Activated CD8-positive, alpha-beta memory T cell treated with anti-CD3 and anti-CD28 coated beads, Interleukin-2, amount 10 ng/mL, durations not matched to agents 7 days and 5 days (primary cell): ENCODE results near the gene SLC34A1. TPM values are rescaled to one million over a fixed set of nuclear protein-coding genes. Genes with fewer than 3 reads are reported as not detected.

ENCODE experiments used
- ATAC-seq: fragments of 150-1000 bp; cut with Tn5 transposase; one replicate; pipeline ENCODE4 v1.10.0; 2021; ENCODE audit warnings: moderate library complexity
- CTCF ChIA-PET: fragments of 350-600 bp; sonication (Branson Sonifier 250); formaldehyde crosslinking; loops from one replicate; lab custom pipeline; 2021; ENCODE audit warnings: antibody characterized with exemption; lab: Charles Lee
- DNase-seq: peaks from one replicate; pipeline ENCODE4 v3.0.0-alpha.2; 2020
- H3K27ac Mint-ChIP-seq: one replicate; pipeline ENCODE4 v1.8.0; 2021; ENCODE audit warnings: mild to moderate bottlenecking, mixed read lengths
- H3K27me3 Mint-ChIP-seq: one replicate; pipeline ENCODE4 v1.8.0; 2021; ENCODE audit warnings: mixed read lengths
- H3K36me3 Mint-ChIP-seq: one replicate; pipeline ENCODE4 v1.8.0; 2021; ENCODE audit warnings: mild to moderate bottlenecking, mixed read lengths
- H3K4me1 Mint-ChIP-seq: one replicate; pipeline ENCODE4 v1.8.0; 2021; ENCODE audit warnings: mixed read lengths
- H3K4me3 Mint-ChIP-seq: one replicate; pipeline ENCODE4 v1.8.0; 2021; ENCODE audit warnings: mild to moderate bottlenecking, moderate library complexity, mixed read lengths
- H3K9me3 Mint-ChIP-seq: one replicate; pipeline ENCODE4 v1.8.0; 2022; ENCODE audit warnings: low read depth, mixed read lengths
- total RNA-seq, 2 experiments: library from RNA; stranded (reverse); gene quantifications; one replicate each; pipeline ENCODE4 v1.2.3, GENCODE V29; 2021

The SLC34A1 gene
- total RNA-seq, 2 experiments from 2014 or later, result 0.19 to 0.85 TPM

- H3K36me3 Mint-ChIP-seq, result peaks cover 34% of the 10 kb centered on the region
- peaks cover 52% of the 10 kb centered on the region for H3K4me1 Mint-ChIP-seq
- no peaks in the 10 kb centered on the region for H3K27me3 Mint-ChIP-seq
- CTCF ChIA-PET, result interaction anchor here (2.3 to 3.4 kb wide), 3 partner anchors 9 to 38 kb away, joined by 8 to 17 read pairs (median 9); partner anchors contain the start of gene RGS14
- DNase-seq (no peak), ATAC-seq (no peak)
- no peaks in the 10 kb centered on the region for H3K9me3 Mint-ChIP-seq
- H3K27ac Mint-ChIP-seq, result no peak overlapping the region
- H3K4me3 Mint-ChIP-seq, result peak overlapping the region; percentile 26
These were observed 36.5 kb upstream of the SLC34A1 start for GRCh38 chr5:177347699-177348098.

GRCh38 chr5:177349362-177349647 lies 34.9 kb upstream of the SLC34A1 start:
- peaks cover 50% of the 10 kb centered on the region for H3K4me1 Mint-ChIP-seq
- H3K4me3 Mint-ChIP-seq, result peak overlapping the region; percentile 38
- H3K36me3 Mint-ChIP-seq, result peaks cover 28% of the 10 kb centered on the region
- no peaks in the 10 kb centered on the region for H3K9me3 Mint-ChIP-seq
- H3K27me3 Mint-ChIP-seq, result no peaks in the 10 kb centered on the region
- no peak for DNase-seq
- CTCF ChIA-PET, result interaction anchor here (0.6 to 4.0 kb wide), 13 partner anchors 12 to 235 kb away, joined by 3 to 28 read pairs (median 3); partner anchors contain the start of genes PRELID1 and RAB24
- no peak for ATAC-seq
- no peak overlapping the region for H3K27ac Mint-ChIP-seq

GRCh38 chr5:177349762-177350161 lies 34.5 kb upstream of the SLC34A1 start:
- Mint-ChIP-seq H3K4me3 (peak overlapping the region; percentile 98), H3K36me3 (peaks cover 31% of the 10 kb centered on the region), H3K27ac (peak overlapping the region; percentile 11), H3K9me3 (no peaks in the 10 kb centered on the region), H3K4me1 (peaks cover 54% of the 10 kb centered on the region), H3K27me3 (no peaks in the 10 kb centered on the region)
- no peak for DNase-seq
- no peak for ATAC-seq
- CTCF ChIA-PET, result interaction anchor here (0.9 to 4.0 kb wide), 7 partner anchors 20 to 236 kb away, joined by 3 to 28 read pairs (median 14); partner anchors contain the start of genes PRELID1 and RAB24

- H3K36me3 Mint-ChIP-seq, result peaks cover 32% of the 10 kb centered on the region
- H3K9me3 Mint-ChIP-seq, result peaks cover 2% of the 10 kb centered on the region
- DNase-seq (no peak), ATAC-seq (no peak)
- CTCF ChIA-PET, result interaction anchor here (0.8 to 4.0 kb wide), 19 partner anchors 10 to 237 kb away, joined by 3 to 28 read pairs (median 7); no protein-coding TSS in a partner anchor
- H3K4me1 Mint-ChIP-seq, result peaks cover 62% of the 10 kb centered on the region
- peak overlapping the region; percentile 100 for H3K27ac Mint-ChIP-seq
- peak overlapping the region; percentile 98 for H3K4me3 Mint-ChIP-seq
- no peaks in the 10 kb centered on the region for H3K27me3 Mint-ChIP-seq
These were observed 33.4 kb upstream of the SLC34A1 start for GRCh38 chr5:177350776-177351391.

GRCh38 chr5:177351392-177352329 lies 32.6 kb upstream of the SLC34A1 start, which contains the start of gene LMAN2:
TSS of gene LMAN2 (minus strand) at chr5:177351668. CDS start at chr5:177351647, 21 bp downstream.
- peaks cover 28% of the 10 kb centered on the region for H3K36me3 Mint-ChIP-seq
- DNase-seq (peak; percentile 96), ATAC-seq (peak; percentile 99)
- peaks cover 65% of the 10 kb centered on the region for H3K4me1 Mint-ChIP-seq
- CTCF ChIA-PET, result interaction anchor here (0.7 to 4.0 kb wide), 27 partner anchors 9 to 238 kb away, joined by 3 to 28 read pairs (median 4); no protein-coding TSS in a partner anchor
- peaks cover 2% of the 10 kb centered on the region for H3K9me3 Mint-ChIP-seq
- peak within 1 kb of the TSS; percentile 100 for H3K27ac Mint-ChIP-seq
- peak within 1 kb of the TSS; percentile 98 for H3K4me3 Mint-ChIP-seq
- H3K27me3 Mint-ChIP-seq, result no peaks in the 10 kb centered on the region

GRCh38 chr5:177353093-177353492 lies 31.1 kb upstream of the SLC34A1 start:
- Mint-ChIP-seq H3K27ac (no peak overlapping the region), H3K27me3 (no peaks in the 10 kb centered on the region), H3K9me3 (peaks cover 2% of the 10 kb centered on the region), H3K4me3 (peak overlapping the region; percentile 8), H3K4me1 (peaks cover 64% of the 10 kb centered on the region), H3K36me3 (peaks cover 19% of the 10 kb centered on the region)
- CTCF ChIA-PET, result interaction anchor here (1.5 to 2.7 kb wide), 6 partner anchors 8 to 54 kb away, joined by 4 to 13 read pairs (median 6); partner anchors contain the start of gene MXD3
- ATAC-seq (no peak), DNase-seq (no peak)

GRCh38 chr5:177354256-177354655 lies 30.0 kb upstream of the SLC34A1 start:
- H3K9me3 Mint-ChIP-seq, result peaks cover 2% of the 10 kb centered on the region
- H3K27ac Mint-ChIP-seq, result no peak overlapping the region
- peaks cover 20% of the 10 kb centered on the region for H3K36me3 Mint-ChIP-seq
- peaks cover 61% of the 10 kb centered on the region for H3K4me1 Mint-ChIP-seq
- CTCF ChIA-PET, result interaction anchor here (1.1 to 22.1 kb wide), 3 partner anchors 15 to 42 kb away, joined by 3 to 405 read pairs (median 5); partner anchors contain the start of genes MXD3 and SLC34A1
- H3K27me3 Mint-ChIP-seq, result no peaks in the 10 kb centered on the region
- DNase-seq (no peak), ATAC-seq (no peak)
- H3K4me3 Mint-ChIP-seq, result no peak overlapping the region

GRCh38 chr5:177354711-177355110 lies 29.5 kb upstream of the SLC34A1 start:
- ATAC-seq, result no peak
- peaks cover 20% of the 10 kb centered on the region for H3K36me3 Mint-ChIP-seq
- peaks cover 61% of the 10 kb centered on the region for H3K4me1 Mint-ChIP-seq
- no peak overlapping the region for H3K4me3 Mint-ChIP-seq
- H3K27ac Mint-ChIP-seq, result peak overlapping the region; percentile 22
- no peaks in the 10 kb centered on the region for H3K27me3 Mint-ChIP-seq
- DNase-seq, result no peak
- CTCF ChIA-PET, result interaction anchor here (0.8 to 22.1 kb wide), 6 partner anchors 15 to 48 kb away, joined by 3 to 405 read pairs (median 4); partner anchors contain the start of genes MXD3, PFN3 and SLC34A1
- H3K9me3 Mint-ChIP-seq, result peaks cover 2% of the 10 kb centered on the region

- Mint-ChIP-seq H3K4me1 (peaks cover 61% of the 10 kb centered on the region), H3K36me3 (peaks cover 25% of the 10 kb centered on the region), H3K9me3 (peaks cover 2% of the 10 kb centered on the region), H3K4me3 (no peak overlapping the region), H3K27ac (no peak overlapping the region), H3K27me3 (no peaks in the 10 kb centered on the region)
- CTCF ChIA-PET, result interaction anchor here (0.8 to 22.1 kb wide), 10 partner anchors 9 to 48 kb away, joined by 3 to 405 read pairs (median 7); partner anchors contain the start of genes MXD3, PFN3 and SLC34A1
- no peak for DNase-seq
- ATAC-seq, result no peak
These were observed 28.9 kb upstream of the SLC34A1 start for GRCh38 chr5:177355162-177355867.

GRCh38 chr5:177355868-177356168 lies 28.4 kb upstream of the SLC34A1 start:
- H3K4me1 Mint-ChIP-seq, result peaks cover 59% of the 10 kb centered on the region

GRCh38 chr5:177356746-177357145 lies 27.5 kb upstream of the SLC34A1 start:
- Mint-ChIP-seq H3K4me3 (peak overlapping the region; percentile 92), H3K27ac (peak overlapping the region; percentile 86), H3K4me1 (peaks cover 66% of the 10 kb centered on the region), H3K27me3 (no peaks in the 10 kb centered on the region), H3K9me3 (peaks cover 2% of the 10 kb centered on the region), H3K36me3 (peaks cover 22% of the 10 kb centered on the region)
- ATAC-seq (no peak), DNase-seq (no peak)
- CTCF ChIA-PET, result interaction anchor here (0.6 to 22.1 kb wide), 8 partner anchors 10 to 101 kb away, joined by 3 to 405 read pairs (median 10); partner anchors contain the start of genes PFN3, PRELID1 and SLC34A1

More at GRCh38 chr5:177355868-177356168, 28.4 kb upstream of the SLC34A1 start:
- ATAC-seq (no peak), DNase-seq (no peak)
- H3K4me3 Mint-ChIP-seq, result no peak overlapping the region
- H3K9me3 Mint-ChIP-seq, result peaks cover 2% of the 10 kb centered on the region
- H3K27me3 Mint-ChIP-seq, result no peaks in the 10 kb centered on the region
- H3K36me3 Mint-ChIP-seq, result peaks cover 25% of the 10 kb centered on the region
- H3K27ac Mint-ChIP-seq, result no peak overlapping the region
- CTCF ChIA-PET, result interaction anchor here (1.2 to 22.1 kb wide), 8 partner anchors 9 to 47 kb away, joined by 3 to 405 read pairs (median 10); partner anchors contain the start of genes MXD3, PFN3 and SLC34A1

- Mint-ChIP-seq H3K4me1 (peaks cover 66% of the 10 kb centered on the region), H3K9me3 (peaks cover 2% of the 10 kb centered on the region), H3K27ac (peak overlapping the region; percentile 86), H3K27me3 (no peaks in the 10 kb centered on the region), H3K36me3 (peaks cover 22% of the 10 kb centered on the region), H3K4me3 (peak overlapping the region; percentile 92)
- CTCF ChIA-PET, result interaction anchor here (1.0 to 22.1 kb wide), 8 partner anchors 10 to 101 kb away, joined by 3 to 405 read pairs (median 10); partner anchors contain the start of genes PFN3 and SLC34A1
- DNase-seq (no peak), ATAC-seq (no peak)
These were observed 27.1 kb upstream of the SLC34A1 start for GRCh38 chr5:177357146-177357458.
